ENCODE measurements around the gene MINDY4.

MINDY4 gene

GRCh38 chr7:30859940-30860496, 88.8 kb downstream of the MINDY4 start:
- no peak for DNase-seq

GRCh38 chr7:30861612-30862011, 90.4 kb downstream of the MINDY4 start:
- no peak for DNase-seq

GRCh38 chr7:30862995-30863705, 91.9 kb downstream of the MINDY4 start:
- DNase-seq, result no peak

- DNase-seq, result no peak
Observed at GRCh38 chr7:30863706-30864035, 92.5 kb downstream of the MINDY4 start.

- DNase-seq, result no peak
Observed at GRCh38 chr7:30864101-30864500, 92.9 kb downstream of the MINDY4 start.

- no peak for DNase-seq
Observed at GRCh38 chr7:30865076-30865475, 93.9 kb downstream of the MINDY4 start.

GRCh38 chr7:30865821-30866220, 94.6 kb downstream of the MINDY4 start:
- no peak for DNase-seq

- no peak for DNase-seq
Observed at GRCh38 chr7:30866939-30867338, 95.7 kb downstream of the MINDY4 start.

GRCh38 chr7:30867483-30867882, 96.3 kb downstream of the MINDY4 start:
- no peak for DNase-seq

GRCh38 chr7:30869794-30870611, 98.8 kb downstream of the MINDY4 start:
- DNase-seq, result peak; percentile 60

- no peak for DNase-seq
Observed at GRCh38 chr7:30870821-30871518, 99.8 kb downstream of the MINDY4 start.

- no peak for DNase-seq
Observed at GRCh38 chr7:30871655-30872054, 100.4 kb downstream of the MINDY4 start.

GRCh38 chr7:30873207-30873606, 102.0 kb downstream of the MINDY4 start:
- no peak for DNase-seq

- DNase-seq, result no peak
Observed at GRCh38 chr7:30873656-30874055, 102.4 kb downstream of the MINDY4 start.

- no peak for DNase-seq
Observed at GRCh38 chr7:30874656-30875302, 103.6 kb downstream of the MINDY4 start.

GRCh38 chr7:30877015-30877769, 106.0 kb downstream of the MINDY4 start:
- DNase-seq, result no peak

GRCh38 chr7:30877993-30878392, 106.8 kb downstream of the MINDY4 start:
- DNase-seq, result no peak

- peak; percentile 12 for DNase-seq
Observed at GRCh38 chr7:30879139-30880124, 108.2 kb downstream of the MINDY4 start.

GRCh38 chr7:30880125-30880720, 109.0 kb downstream of the MINDY4 start:
- DNase-seq, result no peak

GRCh38 chr7:30880941-30881340, 109.7 kb downstream of the MINDY4 start:
- DNase-seq, result no peak

- no peak for DNase-seq
Observed at GRCh38 chr7:30881448-30881847, 110.2 kb downstream of the MINDY4 start.

Measured in NCI-H1436 (cell line).